OCI-LY7 (cell line): ENCODE results near the gene SERPINA6.

ENCODE experiments used
- CTCF ChIP-seq: fragments of 200-600 bp; sonication (generic); conservative IDR thresholded peaks from 2 replicates; pipeline ENCODE4 v1.5.1; 2014; ENCODE audit warnings: mild to moderate bottlenecking, antibody characterized with exemption, low read length, moderate library complexity, mixed read lengths
- EZH2phosphoT487 ChIP-seq: fragments of 200-600 bp; sonication (generic); IDR thresholded peaks from 2 replicates; pipeline ENCODE4 v1.6.1; 2018; ENCODE audit warnings: low read depth, borderline replicate concordance, mild to moderate bottlenecking, mixed run types, antibody characterized with exemption, low read length, moderate library complexity, mixed read lengths

GRCh38 chr14:94354638-94355185 lies 31.6 kb upstream of the SERPINA6 start:
- TF ChIP-seq CTCF (no peak), EZH2phosphoT487 (no peak)
